HG03139 (cell line): ENCODE data around the gene MYO3A.
"Not testable (repeated sequence)": the region's sequence is repeated elsewhere in the genome, so short reads cannot be mapped to it uniquely, and the experiment has no call there.

Source experiments
- ATAC-seq: cut with Tn5 transposase; IDR thresholded peaks from one replicate; pipeline ENCODE4 v1.9.1; 2021; ENCODE audit not compliant: unreplicated experiment

MYO3A gene

GRCh38 chr10:26087666-26088065 is 153.6 kb downstream of the MYO3A start:
- ATAC-seq = no peak

- no peak for ATAC-seq
Measured at GRCh38 chr10:26090026-26090425, 156.0 kb downstream of the MYO3A start.

GRCh38 chr10:26090762-26091161 is 156.7 kb downstream of the MYO3A start:
- no peak for ATAC-seq

DNA sequence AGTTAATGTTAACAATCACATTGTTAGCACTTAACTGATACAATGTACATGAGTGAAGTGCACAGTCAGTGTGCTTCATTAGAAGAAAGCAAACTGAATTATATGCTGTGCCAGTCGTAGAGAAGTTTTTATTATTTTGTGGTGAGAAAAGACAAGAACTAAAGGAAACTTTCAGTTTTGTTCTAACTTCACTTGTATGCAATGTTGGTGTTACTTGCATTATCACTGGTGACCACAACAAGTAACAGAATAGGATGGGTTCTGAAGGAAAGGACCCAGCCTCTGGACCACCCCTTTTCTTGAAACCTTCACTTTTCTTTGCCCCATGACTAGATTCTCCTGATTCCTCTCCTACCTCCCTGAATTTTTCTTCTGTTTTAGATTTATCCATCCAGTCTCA is 159.2 kb downstream of the MYO3A start:
- ATAC-seq = no peak

GRCh38 chr10:26095781-26096180 is 161.8 kb downstream of the MYO3A start:
- ATAC-seq = no peak

DNA sequence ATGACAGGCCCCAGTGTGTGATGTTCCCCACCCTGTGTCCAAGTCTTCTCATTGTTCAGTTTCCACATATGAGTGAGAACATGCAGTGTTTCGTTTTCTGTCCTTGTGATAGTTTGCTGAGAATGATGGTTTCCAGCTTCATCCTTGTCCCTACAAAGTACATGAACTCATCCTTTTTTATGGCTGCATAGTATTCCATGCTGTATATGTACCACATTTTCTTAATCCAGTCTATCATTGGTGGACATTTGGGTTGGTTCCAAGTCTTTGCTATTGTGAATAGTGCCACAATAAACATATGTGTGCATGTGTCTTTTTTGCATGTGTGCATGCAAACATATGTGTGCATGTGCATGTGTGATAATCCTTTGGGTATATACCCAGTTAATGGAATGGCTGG is 163.5 kb downstream of the MYO3A start:
- not testable (repeated sequence) for ATAC-seq

DNA sequence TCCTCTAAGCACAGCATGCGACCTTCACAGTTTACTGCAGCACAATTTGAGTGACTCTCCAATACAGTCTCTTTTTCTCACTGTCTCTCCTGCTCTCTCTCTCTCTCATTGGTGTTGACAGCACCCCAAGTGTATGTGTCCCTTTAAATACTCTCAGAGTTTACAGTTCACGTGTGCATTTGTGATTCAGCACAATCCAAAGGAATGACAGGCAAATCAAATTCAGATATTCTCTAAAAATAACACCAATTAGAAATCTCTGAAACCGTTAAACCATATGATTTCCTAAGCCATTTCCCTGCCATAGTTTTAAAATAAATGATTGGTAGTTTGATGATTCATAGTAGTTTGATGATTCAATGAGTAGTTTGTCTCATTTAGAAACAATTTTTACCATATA is 178.5 kb downstream of the MYO3A start:
- no peak for ATAC-seq

- no peak for ATAC-seq
Measured at GRCh38 chr10:26138613-26139012, 204.6 kb downstream of the MYO3A start.

GRCh38 chr10:26156019-26156418 is 222.0 kb downstream of the MYO3A start:
- ATAC-seq = no peak

GRCh38 chr10:26157734-26158133 is 223.7 kb downstream of the MYO3A start:
- ATAC-seq = no peak

DNA sequence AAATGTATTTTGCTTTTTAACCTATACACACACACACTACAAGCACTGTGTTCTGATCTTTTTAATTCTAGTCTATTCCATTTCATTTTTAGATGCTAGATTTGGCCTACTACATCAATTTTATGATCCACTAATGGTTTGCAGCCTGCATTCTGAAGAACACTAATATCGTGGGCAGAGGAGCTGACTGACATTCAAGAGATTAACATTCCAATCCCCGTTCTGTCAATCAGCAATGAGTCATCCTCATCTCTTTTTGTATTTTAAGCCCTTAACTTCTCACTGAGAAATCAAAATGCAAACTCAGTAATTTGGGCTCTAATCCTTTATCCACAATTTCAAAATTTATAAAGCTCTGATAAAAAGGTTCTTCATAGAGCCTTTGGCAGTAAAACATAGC is 235.4 kb downstream of the MYO3A start:
- ATAC-seq = no peak

DNA sequence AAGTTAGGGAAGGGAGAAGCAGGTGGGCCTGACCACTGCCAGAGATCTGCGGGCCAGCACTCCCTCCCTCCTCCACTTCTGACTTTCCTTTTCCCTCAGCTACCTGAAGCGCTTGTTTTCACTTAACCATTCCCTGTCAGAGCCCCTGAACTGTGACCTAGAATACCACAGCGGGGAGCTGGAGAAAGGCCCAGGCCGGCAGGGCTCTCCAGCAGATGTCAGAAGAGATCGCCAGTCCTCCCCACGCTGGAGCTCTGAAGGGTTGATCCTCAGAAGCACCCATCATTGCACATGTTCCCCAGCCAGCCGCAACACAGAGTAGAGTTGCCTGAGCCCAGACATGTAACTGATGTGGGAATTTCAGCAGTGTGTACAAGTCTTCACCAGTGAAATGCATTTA is 238.1 kb downstream of the MYO3A start:
- no peak for ATAC-seq

DNA sequence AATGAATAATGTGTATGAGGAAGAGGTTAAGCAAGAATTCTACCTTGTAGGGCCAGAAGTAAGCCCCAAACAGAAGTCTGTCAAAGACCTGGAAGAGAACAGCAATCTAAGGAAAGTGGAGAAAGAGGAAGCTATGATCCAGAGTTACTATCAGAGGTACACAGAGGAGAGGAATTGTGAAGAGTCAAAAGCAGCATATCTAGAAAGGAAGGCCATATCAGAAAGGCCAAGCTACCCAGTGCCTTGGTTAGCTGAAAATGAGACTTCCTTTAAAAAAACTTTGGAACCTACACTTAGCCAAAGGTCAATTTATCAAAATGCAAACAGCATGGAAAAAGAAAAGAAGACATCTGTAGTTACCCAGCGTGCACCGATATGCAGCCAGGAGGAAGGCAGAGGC is 239.8 kb downstream of the MYO3A start:
- ATAC-seq = no peak

DNA sequence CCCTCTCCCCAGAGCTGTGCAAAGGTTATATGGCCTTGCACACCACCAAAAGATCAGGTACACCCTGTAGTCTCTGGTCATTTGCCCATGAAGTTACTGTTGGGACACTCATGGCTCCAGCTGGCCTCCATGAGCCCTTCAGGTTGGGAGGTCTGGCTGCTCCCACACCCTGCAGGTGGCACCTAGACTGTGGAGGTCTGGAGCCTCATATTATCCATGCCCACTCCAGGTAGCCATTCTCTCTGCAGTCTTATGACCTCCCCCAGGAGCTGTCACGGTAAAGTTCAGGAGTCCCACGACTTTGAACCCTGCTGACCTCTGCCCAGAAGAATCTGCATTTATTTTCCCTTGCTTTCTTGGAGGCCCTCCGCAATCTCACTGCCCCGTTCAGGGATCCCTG is 243.3 kb downstream of the MYO3A start:
- ATAC-seq = no peak

GRCh38 chr10:26194275-26194674 is 260.2 kb downstream of the MYO3A start:
- ATAC-seq = no peak

DNA sequence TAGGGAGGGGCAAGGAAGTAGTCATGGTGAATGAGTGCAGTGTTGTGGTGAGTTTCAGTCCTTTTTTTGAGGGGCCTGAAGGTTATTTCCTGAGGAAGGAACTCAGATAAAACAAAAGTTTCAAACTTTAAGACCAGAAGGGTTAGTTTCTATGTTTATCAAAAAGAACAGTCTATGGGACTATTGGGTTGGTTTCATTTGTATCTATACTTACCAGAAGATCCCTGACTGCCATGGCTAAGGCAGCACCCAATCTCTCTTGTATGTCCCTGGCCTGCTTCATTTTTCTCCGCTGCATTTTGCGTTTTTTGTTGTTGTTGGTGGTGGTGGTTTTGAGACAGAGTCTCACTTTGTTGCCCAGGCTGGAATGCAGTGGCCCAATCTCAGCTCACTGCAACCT is 263.2 kb downstream of the MYO3A start:
- no peak for ATAC-seq

- no peak for ATAC-seq
Measured at GRCh38 chr10:26198119-26198518, 264.1 kb downstream of the MYO3A start.

- no peak for ATAC-seq
Measured at GRCh38 chr10:26199841-26200240, 265.8 kb downstream of the MYO3A start.

DNA sequence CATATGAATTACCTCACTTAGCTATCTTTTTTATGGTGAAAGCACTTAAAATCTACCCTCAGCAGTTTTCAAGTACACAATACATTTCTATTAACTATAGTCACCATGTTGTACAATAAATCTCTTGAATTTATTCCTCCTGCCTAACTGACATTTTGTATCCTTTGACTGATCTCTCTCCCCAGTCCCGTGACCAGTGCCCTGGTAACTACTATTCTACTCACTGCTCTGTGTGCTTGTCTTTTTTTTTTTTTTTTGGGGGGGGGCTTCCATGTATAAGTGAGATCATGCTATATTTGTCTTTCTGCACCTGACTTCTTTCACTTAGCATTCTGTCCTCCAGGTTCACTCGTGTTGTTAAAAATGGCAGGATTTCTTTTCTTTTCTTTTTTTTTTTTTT is 271.2 kb downstream of the MYO3A start:
- ATAC-seq = no peak

DNA sequence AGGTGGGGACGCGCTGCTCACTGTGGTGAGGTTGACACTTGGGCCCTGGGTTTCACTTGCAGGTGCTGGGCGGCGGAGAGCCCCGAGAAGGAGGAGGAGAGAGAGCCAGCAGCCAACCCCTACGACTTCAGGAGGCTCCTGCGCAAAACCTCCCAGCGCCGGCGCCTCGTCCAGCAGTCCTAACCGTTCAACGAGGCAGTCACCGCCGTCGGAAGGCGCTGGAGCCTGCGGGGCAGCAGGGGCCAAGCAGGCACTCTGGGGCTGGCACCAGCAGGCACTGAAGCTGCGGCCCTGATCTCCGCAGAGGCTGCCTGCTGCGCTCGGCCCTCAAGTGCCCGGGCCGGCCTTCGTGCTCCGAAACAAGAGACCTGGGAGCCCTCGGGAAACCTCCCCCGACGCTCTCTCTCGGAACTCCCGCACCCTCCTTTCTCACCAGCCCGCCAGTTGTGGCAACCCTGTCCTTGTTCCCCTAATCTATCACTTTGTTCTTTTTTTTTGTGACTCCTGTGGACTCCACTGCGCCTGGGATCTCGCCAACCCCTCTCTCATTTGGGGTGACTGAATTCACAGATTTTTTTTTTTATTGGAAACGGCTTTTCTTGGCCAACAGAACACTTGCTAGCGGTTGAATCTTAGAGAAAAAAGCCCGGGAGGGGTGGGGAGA is 277.9 kb downstream of the MYO3A start:
- no peak for ATAC-seq

GRCh38 chr10:26212511-26212910 is 278.5 kb downstream of the MYO3A start:
- ATAC-seq = no peak

- ATAC-seq = no peak
Measured at GRCh38 chr10:26213157-26213800, 279.2 kb downstream of the MYO3A start.

GRCh38 chr10:26214004-26214403 is 280.0 kb downstream of the MYO3A start:
- no peak for ATAC-seq
